Natural killer cell (primary cell): ENCODE data around the gene HS6ST3. TPM values are rescaled to one million over a fixed set of nuclear protein-coding genes. Genes with fewer than 3 reads are reported as not detected.

Source experiments
- ATAC-seq, 3 donors: fragments of 150-1000 bp in 2 of 3; fragments of 200-7000 bp in 1 of 3; cut with Tn5 transposase; 1 replicate in 1 of 3; 2 replicates in 2 of 3; pipeline ENCODE4 v1.10.0; 2021; ENCODE audit warnings: mild to moderate bottlenecking in 2 of 3, moderate library complexity in 2 of 3
- DNase-seq, 2 donors: peaks; one replicate each; pipeline versions ENCODE4 v3.0.0 to v3.0.0-alpha.2; 2013 to 2021; ENCODE audit warnings: mixed read lengths in 1 of 2
- H3K27ac ChIP-seq: one replicate; pipeline ENCODE4 v1.5.1; 2013; ENCODE audit warnings: mild to moderate bottlenecking, low read length
- H3K27me3 ChIP-seq: one replicate; pipeline ENCODE4 v1.6.1; 2013; ENCODE audit warnings: low read length; ENCODE audit not compliant: control insufficient read depth, insufficient read depth
- H3K36me3 ChIP-seq: one replicate; pipeline ENCODE4 v1.6.1; 2013; ENCODE audit warnings: low read length; ENCODE audit not compliant: control insufficient read depth, insufficient read depth
- H3K4me1 ChIP-seq: one replicate; pipeline ENCODE4 v1.6.1; 2013; ENCODE audit warnings: low read length; ENCODE audit not compliant: control insufficient read depth, insufficient read depth
- H3K4me3 ChIP-seq: one replicate; pipeline ENCODE4 v1.5.1; 2013; ENCODE audit warnings: low read length
- H3K9me3 ChIP-seq: one replicate; pipeline ENCODE4 v1.6.1; 2013; ENCODE audit warnings: low read length; ENCODE audit not compliant: control insufficient read depth, insufficient read depth
- H3K27ac Mint-ChIP-seq, 2 donors: one replicate each; pipeline ENCODE4 v1.8.0; 2022; ENCODE audit warnings: mild to moderate bottlenecking in 2 of 2, mixed read lengths in 2 of 2, moderate library complexity in 1 of 2
- H3K27me3 Mint-ChIP-seq, 2 donors: one replicate each; pipeline ENCODE4 v1.8.0; 2022; ENCODE audit warnings: low read depth in 2 of 2, mixed read lengths in 2 of 2
- H3K36me3 Mint-ChIP-seq: one replicate; pipeline ENCODE4 v1.8.0; 2022; ENCODE audit warnings: mixed read lengths
- H3K4me1 Mint-ChIP-seq, 2 donors: one replicate each; pipeline ENCODE4 v1.8.0; 2022; ENCODE audit warnings: mixed read lengths in 2 of 2
- H3K4me3 Mint-ChIP-seq: one replicate; pipeline ENCODE4 v1.8.0; 2022; ENCODE audit warnings: mild to moderate bottlenecking, moderate library complexity, mixed read lengths
- H3K9me3 Mint-ChIP-seq, 2 donors: one replicate each; pipeline ENCODE4 v1.8.0; 2022; ENCODE audit warnings: mixed read lengths in 2 of 2
- WGBS: methylation state at CpG from one replicate; pipeline ENCODE4 v1.1.7; 2013; ENCODE audit warnings: missing lambda C conversion rate; ENCODE audit not compliant: insufficient coverage; 5-methylcytosine and 5-hydroxymethylcytosine counted together
- intact Hi-C: fragments of 100-400 bp; cut with micrococcal nuclease; formaldehyde crosslinking; loops from one replicate; pipeline ENCODE4 v1.14.2; 2022
- total RNA-seq, 4 donors: library from RNA; stranded (reverse); fragments of 120-200 nt in 1 of 4; gene quantifications; one replicate each; pipeline versions ENCODE4 v1.2.3 to v1.2.4, GENCODE V29; 2013 to 2022
- TF ChIP-seq, protein P1 (sequence below): fragments of 200-600 bp; IDR thresholded peaks from one replicate; pipeline ENCODE4 v1.8.0; 2022; ENCODE audit warnings: antibody characterized with exemption

The HS6ST3 gene
- total RNA-seq, 3 donors from 2014 or later (not counting 1 experiment from before 2014, with no cell fraction given), result not detected

DNA sequence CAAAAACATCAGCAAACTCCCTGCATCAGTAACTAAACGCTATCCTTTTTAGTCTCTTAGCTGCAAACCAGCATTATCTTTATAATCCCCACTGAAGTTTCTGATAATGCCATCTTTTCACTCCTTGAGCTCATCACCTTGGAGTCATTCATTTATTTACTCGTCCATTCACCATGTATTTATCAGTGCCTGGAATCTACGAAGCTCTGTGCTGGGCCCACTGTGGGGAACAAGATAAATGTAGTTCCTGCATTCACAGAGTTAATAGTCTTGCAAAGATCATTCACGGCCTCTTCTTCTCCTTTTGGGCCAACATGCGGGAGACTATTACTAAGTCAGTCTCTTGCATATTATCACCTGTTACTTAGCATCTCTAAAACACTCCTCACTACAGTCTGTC, 89.4 kb downstream of the HS6ST3 start:
- H3K9me3 Mint-ChIP-seq, result peaks cover 8 to 10% of the 10 kb centered on the region in 2 donors
- H3K4me3 Mint-ChIP-seq, result no peak overlapping the region
- ATAC-seq (no peak), DNase-seq (no peak)
- Histone ChIP-seq H3K9me3 (no peaks in the 10 kb centered on the region), H3K36me3 (no peaks in the 10 kb centered on the region), H3K27ac (no peak overlapping the region), H3K27me3 (no peaks in the 10 kb centered on the region), H3K4me1 (no peaks in the 10 kb centered on the region), H3K4me3 (no peak overlapping the region)
- no peak overlapping the region for H3K27ac Mint-ChIP-seq
- TF ChIP-seq, protein P1, sequence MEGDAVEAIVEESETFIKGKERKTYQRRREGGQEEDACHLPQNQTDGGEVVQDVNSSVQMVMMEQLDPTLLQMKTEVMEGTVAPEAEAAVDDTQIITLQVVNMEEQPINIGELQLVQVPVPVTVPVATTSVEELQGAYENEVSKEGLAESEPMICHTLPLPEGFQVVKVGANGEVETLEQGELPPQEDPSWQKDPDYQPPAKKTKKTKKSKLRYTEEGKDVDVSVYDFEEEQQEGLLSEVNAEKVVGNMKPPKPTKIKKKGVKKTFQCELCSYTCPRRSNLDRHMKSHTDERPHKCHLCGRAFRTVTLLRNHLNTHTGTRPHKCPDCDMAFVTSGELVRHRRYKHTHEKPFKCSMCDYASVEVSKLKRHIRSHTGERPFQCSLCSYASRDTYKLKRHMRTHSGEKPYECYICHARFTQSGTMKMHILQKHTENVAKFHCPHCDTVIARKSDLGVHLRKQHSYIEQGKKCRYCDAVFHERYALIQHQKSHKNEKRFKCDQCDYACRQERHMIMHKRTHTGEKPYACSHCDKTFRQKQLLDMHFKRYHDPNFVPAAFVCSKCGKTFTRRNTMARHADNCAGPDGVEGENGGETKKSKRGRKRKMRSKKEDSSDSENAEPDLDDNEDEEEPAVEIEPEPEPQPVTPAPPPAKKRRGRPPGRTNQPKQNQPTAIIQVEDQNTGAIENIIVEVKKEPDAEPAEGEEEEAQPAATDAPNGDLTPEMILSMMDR, result no peak
- intact Hi-C loops, result no loop called here
- no peaks in the 10 kb centered on the region for H3K27me3 Mint-ChIP-seq
- H3K36me3 Mint-ChIP-seq, result no peaks in the 10 kb centered on the region
- WGBS, result 92% methylated on average over 5 of the region's 5 CpGs
- H3K4me1 Mint-ChIP-seq, result no peaks in the 10 kb centered on the region

DNA sequence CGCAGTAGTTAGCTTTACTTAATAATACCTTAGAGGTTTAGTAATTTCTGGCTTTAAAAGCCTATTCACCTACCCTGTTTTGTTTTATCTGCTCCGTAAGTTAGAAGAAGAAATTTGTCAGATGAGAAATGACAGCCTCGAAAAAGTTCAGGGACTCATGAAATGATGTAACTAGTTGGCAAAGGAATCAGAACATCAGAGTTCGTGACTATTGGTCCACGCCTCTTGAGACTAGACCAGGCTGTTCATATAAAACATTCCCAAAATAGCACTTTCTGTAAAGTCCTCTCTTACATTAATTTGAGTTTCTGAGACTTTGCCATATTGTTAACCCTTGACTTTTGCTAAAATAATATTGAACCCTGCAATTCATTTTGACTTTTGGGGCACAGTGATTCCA, 92.0 kb downstream of the HS6ST3 start:
- Mint-ChIP-seq H3K4me3 (no peak overlapping the region), H3K36me3 (no peaks in the 10 kb centered on the region), H3K4me1 (no peaks in the 10 kb centered on the region), H3K9me3 (peaks cover 8 to 11% of the 10 kb centered on the region in 2 donors), H3K27ac (no peak overlapping the region), H3K27me3 (no peaks in the 10 kb centered on the region)
- no peak overlapping the region for H3K27ac ChIP-seq
- TF ChIP-seq, protein P1, result no peak
- ATAC-seq (no peak), DNase-seq (no peak)
- no peaks in the 10 kb centered on the region for H3K9me3 ChIP-seq
- no peak overlapping the region for H3K4me3 ChIP-seq
- intact Hi-C loops, result no loop called here
- H3K27me3 ChIP-seq, result no peaks in the 10 kb centered on the region
- WGBS, result 87% methylated on average over 4 of the region's 5 CpGs
- no peaks in the 10 kb centered on the region for H3K36me3 ChIP-seq
- no peaks in the 10 kb centered on the region for H3K4me1 ChIP-seq

DNA sequence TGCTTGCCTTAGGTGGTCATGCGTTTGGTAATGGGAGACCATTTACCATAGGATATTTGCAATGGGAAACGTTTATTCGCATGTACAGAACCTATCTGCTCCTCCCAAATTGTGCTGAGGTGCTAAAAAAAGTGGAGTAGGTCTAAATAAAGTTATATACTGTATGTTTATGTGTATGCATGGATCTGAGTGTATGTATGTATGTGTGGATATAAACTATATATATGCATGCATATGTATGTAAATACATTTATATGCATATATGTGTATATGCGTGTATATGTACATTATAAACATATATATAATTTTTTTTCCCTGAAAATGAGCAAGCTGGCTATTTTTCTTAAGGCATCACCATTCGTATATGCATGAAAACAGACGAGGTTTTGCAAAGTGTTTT, 95.9 kb downstream of the HS6ST3 start:
- Histone ChIP-seq H3K9me3 (peaks cover 2% of the 10 kb centered on the region), H3K36me3 (no peaks in the 10 kb centered on the region), H3K27me3 (no peaks in the 10 kb centered on the region), H3K4me3 (no peak overlapping the region), H3K4me1 (no peaks in the 10 kb centered on the region), H3K27ac (no peak overlapping the region)
- peaks cover 5 to 9% of the 10 kb centered on the region in 2 donors for H3K9me3 Mint-ChIP-seq
- intact Hi-C loops, result no loop called here
- ATAC-seq (no peak), DNase-seq (no peak)
- 90% methylated on average over 5 of the region's 6 CpGs for WGBS
- H3K27me3 Mint-ChIP-seq, result no peaks in the 10 kb centered on the region
- H3K4me3 Mint-ChIP-seq, result no peak overlapping the region
- no peaks in the 10 kb centered on the region for H3K36me3 Mint-ChIP-seq
- TF ChIP-seq, protein P1, result no peak
- no peak overlapping the region for H3K27ac Mint-ChIP-seq
- no peaks in the 10 kb centered on the region for H3K4me1 Mint-ChIP-seq

DNA sequence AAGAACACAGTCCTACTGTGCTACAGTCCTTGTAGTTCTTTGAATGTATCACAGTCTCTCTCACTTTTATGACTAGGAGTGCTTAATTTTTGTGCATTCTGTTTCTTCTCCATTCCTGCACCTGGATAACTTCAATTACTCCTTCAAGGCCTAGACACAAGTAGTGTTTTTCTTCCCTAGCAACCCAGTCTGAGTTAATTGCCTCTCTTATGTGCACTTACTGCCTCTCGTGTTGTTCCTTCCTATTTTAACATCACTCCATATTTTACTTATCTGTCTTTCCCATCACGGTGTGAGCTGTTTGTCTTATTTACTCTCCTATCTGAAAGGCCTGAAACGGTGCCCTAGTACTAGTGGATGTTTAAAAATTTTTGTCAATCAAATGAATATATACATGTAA, 101.5 kb downstream of the HS6ST3 start:
- H3K4me1 Mint-ChIP-seq, result no peaks in the 10 kb centered on the region
- no peak overlapping the region for H3K4me3 ChIP-seq
- H3K4me3 Mint-ChIP-seq, result no peak overlapping the region
- no peak overlapping the region for H3K27ac ChIP-seq
- H3K36me3 Mint-ChIP-seq, result no peaks in the 10 kb centered on the region
- no peaks in the 10 kb centered on the region for H3K4me1 ChIP-seq
- no peak for ATAC-seq
- no peaks in the 10 kb centered on the region for H3K27me3 Mint-ChIP-seq
- no peaks in the 10 kb centered on the region for H3K27me3 ChIP-seq
- H3K36me3 ChIP-seq, result no peaks in the 10 kb centered on the region
- intact Hi-C loops, result no loop called here
- DNase-seq, result no peak
- no peak overlapping the region for H3K27ac Mint-ChIP-seq
- TF ChIP-seq, protein P1, result no peak
- WGBS, result 57% methylated on average over 1 of the region's 3 CpGs
- H3K9me3 Mint-ChIP-seq, result peaks cover 6 to 17% of the 10 kb centered on the region in 2 donors
- peaks cover 2% of the 10 kb centered on the region for H3K9me3 ChIP-seq
